ACHN (cell line): ENCODE measurements around the gene FAM20C.

ENCODE experiments used
- DNase-seq: peaks from one replicate; pipeline ENCODE4 v3.0.0-alpha.2; 2015
- in situ Hi-C: cut with HindIII; loops from 2 replicates; pipeline ENCODE4 v1.10.0; 2017; ENCODE audit warnings: low sequenced_read_pairs, low pct_ligation_motif_present, low pct_unique_long_range_greater_than_20kb

FAM20C gene

DNA sequence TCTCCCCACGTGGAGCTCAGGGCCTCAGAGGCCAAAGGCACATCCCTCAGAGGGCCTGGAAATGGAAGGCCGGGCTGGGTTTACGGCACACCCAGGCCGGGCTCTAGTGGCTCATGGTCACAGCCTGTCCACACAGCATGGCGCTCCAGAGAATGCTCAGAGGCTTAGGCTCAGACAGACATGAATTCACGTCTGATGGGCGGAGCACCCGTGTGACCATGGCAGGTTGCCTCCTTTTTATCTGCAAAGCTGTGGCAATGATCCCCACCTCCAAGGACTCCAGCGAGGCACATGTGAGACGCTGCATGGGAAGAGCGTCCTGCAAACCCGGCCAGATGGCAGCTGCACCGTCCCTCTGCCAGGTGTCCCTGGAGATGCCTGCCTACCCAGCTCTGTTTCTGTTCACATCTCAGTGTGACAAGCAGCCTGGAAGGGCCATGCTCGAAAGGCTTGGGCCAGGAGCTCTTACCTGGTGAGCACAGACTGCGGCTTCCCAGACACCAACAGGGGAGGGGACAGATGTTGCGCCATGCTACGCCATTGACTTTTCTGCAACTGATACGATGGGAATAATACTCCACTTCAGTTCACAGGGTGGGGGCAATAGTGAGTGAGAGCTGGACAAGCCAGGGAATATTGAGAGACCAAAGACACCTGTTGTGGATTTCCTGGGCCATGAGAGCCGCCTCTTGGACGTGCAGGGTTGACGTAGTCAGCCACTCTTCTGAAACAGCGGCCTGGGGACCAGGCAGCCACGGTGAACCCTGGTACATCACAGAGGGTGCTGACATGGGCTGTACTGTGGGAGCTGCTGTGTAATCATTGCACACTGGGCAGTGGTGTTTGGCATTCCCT, 34.4 kb upstream of the FAM20C start:
- no peak for DNase-seq
- in situ Hi-C loops, result no loop called here

DNA sequence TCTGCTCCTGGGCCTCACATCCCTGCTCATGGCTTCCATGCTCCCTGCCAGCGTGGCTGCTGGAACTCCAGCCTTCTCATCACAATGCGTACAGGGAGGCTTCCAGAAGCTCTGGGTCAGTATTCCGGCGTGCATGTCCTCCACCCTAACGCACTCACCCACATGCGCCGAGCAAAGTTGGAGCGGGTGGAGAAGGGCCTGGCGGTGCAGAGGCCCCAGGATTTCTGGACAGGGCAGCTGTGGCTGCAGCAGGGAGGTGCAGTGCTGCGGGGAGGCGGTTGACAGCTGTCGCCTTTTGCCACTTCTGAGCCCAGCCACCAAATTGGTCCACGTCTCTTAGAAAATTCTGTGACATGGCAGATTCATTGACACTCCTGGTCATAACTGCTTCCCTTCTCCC, 33.6 kb upstream of the FAM20C start:
- in situ Hi-C loops, result no loop called here
- no peak for DNase-seq

DNA sequence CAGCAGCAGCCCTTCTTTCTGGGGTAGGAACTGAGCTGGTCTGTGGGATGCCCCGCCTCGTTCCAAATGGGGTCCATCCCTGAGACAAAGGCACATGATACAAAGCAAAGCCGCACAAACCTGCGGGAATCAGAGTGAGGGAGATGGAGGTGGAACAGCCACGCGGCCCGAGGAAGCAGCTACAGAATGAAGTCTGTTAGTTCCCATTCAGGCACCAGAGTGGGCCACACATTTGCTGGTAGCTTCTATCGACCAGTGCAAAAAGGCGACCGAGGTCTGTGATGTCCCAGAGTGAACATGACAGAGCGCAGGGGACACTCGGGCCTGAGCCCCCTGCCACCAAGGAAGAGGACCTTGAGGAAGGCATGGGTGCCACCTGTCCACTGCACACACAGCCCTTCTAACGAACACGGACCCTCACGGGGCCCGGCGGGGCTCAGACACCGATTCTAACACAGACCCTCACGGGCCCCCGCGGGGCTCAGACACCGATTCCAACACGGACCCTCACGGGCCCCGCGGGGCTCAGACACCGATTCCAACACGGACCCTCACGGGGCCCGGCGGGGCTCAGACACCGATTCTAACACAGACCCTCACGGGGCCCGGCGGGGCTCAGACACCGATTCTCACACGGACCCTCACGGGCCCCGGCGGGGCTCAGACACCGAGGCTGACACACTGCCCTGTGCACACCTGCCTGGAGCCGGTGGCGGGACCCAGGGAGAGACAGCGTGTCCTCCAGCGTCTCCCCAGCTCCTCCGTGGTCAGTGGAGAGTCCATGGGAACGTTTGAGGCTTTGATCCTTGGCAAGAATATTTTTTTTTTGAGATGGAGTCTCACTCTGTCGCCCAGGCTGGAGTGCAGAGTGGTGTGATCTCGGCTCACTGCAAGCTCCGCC, 32.8 kb upstream of the FAM20C start:
- no peak for DNase-seq
- in situ Hi-C loops, result no loop called here

DNA sequence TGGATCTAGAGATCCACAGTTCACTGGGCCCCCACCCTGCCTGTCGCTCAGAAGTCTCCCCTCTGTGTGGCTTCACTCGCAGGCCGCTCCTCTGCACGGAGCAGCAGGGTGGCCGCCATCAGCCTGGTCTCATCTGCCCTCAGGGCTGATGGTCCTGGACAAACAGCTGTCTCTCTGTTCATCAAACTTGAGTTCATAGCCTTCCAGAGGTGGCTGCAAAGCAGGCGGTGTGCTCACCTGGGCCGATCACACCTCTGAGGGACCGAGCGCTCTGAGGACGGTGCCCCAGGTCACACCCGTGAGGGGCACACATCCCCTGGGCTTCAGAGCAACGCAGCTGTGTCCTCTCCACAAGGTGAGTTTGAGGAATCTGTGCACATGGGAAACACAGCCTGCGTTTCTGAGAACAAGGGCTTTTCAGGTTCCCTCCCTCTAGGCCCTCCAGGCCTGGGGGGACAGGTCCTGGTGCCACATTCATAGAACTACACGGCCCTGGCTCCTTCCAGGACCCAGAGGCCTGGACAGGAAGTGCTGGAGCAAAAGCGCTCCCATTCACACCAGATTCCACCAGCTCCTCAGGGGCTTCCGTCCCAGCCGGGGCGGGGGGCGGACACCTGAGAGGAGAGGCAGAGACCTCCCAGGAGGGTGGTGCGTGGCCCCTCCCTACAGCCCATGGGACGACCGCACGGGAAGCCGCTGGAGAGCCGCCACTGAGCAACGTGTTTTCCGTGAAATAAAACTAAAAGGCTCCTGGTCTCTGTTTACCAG, 31.2 kb upstream of the FAM20C start:
- in situ Hi-C loops, result no loop called here
- DNase-seq, result no peak

DNA sequence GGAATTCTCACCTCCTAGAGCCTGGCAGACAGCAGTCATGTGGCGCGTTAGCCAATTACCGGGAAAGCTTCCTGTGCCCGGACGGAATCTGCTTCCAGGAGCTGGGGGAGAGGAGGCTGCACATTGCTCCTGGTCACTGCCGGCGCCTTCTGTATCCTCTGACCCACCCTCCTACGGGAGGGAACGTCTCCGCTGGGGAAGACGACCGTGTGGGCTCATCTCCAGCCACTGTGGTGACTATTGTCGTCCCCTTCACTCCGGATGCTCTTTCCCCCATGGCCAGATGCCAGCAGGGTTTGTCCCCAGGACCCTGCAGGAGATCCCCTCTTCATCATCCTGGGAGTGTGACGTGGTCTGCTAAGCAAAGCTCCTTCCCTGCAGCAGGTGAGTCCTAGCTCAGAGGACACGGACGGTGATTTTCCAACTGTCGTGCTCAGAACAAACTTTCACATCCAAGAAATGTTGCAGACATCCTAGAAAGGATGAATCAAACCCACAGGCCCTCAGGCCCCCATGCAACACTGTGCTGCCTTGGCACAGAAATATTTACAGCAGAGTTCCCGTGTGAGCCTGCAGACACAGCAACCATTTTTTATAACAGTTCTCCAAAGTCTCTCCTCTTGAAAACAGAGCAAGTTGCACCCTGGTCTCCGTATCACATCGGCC, 29.6 kb upstream of the FAM20C start:
- in situ Hi-C loops, result no loop called here
- DNase-seq, result no peak

DNA sequence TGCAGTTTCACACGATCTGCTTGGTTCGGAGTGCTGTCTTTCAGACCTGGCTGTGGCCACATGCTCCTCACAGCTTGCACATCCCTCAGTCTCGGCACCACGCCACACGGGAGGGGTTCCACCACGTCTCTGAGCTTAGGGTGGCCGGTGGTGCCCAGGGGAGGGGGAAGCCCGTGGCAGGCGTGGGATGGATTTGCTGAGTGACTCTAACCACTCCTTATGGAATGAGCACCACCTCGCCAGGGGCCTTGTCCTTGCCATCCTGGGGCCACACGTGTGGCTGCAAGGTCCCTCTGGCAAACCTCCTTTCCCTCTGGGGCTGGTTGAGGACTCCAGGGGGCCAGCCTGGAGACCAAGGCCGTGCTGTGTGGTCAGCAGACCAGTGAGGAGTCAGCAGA, 29.1 kb upstream of the FAM20C start:
- in situ Hi-C loops, result no loop called here
- DNase-seq, result no peak

DNA sequence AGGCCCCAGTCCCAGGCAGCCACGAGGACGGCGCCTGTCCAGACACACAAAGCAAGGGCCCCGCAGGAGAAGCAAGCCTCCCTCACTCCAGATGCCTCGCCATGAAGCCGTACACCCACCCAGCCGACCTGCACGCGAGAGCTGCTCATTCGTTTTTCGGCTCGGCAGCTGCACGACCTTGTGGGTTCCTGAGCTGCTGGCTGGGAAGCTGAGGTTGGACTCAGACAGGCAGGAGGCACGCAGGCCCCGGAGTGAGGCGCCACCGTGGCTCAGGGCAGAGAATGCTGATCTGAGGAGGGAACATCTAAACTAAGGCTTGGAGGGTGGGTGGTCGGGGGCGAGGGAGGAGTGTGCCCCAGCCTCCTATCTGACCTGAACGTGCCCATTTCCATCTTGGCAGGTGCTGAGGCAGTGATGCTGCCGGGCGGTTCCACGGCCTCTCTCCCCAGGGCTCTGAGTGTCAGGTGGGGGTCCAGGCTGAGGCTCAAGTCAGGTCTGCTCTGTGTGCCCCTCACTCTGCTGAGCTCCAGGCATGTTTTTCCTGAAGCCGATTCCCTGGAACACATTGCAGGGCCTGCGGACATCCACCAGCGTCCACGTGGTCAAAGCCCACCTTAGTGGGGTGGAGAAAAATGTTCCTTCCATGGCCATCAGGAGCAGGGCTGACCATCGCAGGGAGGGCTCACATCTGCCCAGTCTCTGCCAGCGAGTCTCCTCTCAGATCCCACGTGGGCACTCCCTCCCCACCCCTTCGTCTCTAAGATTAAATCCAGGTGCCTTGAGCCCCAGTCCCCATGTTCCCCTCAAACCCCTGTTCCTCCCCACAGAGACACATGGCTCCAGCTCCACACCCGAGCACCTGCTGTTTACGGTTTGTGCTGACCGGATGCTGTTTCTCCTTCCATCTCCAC, 28.1 kb upstream of the FAM20C start:
- no peak for DNase-seq
- in situ Hi-C loops, result no loop called here

DNA sequence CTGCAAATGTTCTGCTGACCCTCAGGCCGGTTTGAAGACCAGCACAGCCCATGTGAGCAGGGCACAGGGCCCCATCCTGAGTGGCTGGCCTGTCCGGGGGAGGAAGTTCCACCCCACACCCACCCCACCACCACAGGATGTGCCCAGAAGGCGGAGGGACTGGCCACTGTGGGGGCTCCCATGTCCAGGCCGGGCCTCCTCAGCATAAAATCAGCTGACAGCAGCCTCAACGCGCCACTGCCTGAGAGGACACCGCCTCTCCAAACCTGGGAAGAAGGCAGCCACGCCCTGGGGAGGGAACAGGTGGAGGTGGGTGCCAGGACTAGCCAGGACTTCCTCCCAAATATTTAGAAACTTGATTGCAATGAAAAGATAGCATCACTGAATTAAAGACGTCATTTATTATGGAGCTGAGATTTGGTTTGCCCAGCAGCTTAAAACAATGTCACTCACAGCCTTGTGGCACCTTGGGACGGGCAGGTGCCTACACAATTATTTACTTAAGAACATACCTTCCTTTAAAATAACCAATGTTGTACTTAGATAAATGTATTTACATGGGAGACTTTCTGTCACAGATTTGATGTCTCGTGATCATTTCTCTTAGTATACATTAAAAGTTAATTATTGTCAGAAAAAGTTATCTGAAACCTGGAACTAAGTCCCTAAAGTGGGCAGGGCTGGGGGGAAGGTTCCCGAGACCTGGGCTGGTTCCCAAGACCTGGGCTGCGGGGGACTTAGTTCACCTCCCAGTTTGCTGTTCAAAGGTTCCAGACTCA, 27.3 kb upstream of the FAM20C start:
- DNase-seq, result no peak
- in situ Hi-C loops, result no loop called here

DNA sequence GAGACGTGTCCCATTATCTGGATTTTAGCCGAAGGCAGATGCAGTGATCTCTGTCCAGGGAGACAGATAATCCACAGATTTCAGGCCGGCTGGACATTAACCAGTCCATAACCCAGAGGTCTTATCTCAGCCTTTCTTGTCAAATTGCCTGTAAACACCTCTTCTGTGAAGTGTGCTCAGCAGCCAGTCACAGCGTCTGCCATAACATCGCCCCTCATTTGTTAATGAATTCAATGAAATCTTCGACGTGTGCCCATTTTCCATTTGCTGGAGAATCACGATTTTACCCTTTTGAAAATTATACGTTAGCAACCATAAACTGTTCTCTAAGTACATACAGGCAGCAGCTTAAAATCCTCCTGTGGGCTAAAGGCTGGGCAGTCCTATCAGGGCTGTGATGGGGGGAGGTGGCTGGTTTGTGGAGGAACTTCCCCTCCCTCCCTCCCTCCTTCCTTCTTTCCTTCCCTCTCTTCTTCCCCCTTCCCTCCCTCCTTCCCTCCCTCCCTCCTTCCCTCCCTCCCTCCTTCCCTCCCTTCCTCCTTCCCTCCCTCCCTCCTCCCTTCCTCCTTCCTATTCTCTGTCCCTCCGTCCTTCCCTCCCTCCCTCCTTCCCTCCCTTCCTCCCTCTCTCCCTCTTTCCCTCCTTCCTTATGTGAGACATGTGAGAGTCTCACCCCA, 26.6 kb upstream of the FAM20C start:
- in situ Hi-C loops, result no loop called here
- no peak for DNase-seq

DNA sequence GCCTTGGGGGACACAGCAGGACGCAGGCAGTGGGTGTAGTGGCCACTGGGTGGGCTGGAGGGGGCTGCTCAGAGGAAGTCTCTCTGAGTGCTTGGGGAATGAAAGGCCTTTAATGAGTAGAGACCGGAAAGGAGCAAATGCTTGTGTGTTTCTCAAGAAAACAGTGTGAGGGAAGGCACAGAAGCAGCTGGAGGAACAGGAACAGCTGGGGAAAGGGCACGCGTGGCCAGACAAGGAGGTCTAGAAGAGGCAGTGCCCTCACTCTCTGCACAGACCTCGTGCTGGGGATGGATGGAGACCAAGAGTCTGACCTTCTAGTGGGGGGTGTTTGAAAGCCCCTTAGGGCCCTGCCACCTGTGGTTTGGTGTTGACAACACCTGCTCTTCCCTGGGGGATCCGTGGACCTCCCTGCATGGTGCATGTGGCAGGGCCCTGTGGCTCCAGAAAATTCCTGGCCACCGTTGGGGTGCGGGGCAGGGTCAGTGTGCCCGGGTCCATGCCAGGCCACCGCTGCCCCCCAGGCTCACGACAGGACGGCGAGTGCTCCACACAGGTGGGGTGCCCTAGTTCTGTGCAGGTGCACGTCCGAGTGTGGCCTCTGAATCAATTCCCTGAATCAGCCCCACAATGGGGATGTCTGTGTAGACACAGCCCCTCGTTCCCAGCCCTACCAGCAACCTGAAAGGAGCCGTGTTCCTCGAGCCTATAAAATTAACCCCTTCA, 25.9 kb upstream of the FAM20C start:
- in situ Hi-C loops, result no loop called here
- no peak for DNase-seq

DNA sequence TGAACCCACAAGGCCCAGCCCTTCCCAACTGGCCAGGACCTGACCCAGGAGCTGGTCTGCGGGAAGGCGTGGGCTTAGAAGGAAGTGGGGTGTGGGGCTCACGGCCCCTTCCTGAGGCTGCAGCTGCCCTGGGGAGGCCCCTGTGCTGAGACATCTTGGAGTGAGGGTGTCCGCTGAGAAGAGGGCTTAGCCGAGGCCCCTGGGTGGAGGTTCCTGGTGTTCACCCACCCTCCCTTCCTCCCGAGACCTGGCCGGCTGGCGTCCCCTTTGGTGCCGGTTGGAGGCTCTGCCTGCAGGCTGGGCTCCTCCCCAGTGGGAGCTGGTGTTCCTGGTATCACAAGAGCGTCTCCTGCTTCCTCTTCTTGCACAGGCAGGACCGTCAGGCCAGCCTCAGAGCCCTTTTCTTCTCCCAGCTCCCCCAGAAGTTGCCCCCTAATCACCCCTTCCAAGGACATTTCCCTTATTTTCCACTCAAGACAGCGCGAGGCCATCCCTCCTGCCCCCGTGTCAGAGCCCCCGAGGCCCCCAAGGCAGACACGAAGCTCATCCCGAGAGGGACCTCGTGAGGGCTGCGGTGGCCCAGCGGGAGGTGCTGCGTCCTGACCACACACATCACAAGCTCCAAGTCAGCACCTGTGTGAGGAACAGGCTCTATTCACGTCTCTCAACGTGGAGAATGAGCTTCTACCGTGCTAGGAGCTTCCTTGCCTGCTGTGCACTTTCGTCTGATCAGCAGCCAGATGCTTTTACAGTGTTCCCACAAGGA, 25.1 kb upstream of the FAM20C start:
- DNase-seq, result no peak
- in situ Hi-C loops, result no loop called here

DNA sequence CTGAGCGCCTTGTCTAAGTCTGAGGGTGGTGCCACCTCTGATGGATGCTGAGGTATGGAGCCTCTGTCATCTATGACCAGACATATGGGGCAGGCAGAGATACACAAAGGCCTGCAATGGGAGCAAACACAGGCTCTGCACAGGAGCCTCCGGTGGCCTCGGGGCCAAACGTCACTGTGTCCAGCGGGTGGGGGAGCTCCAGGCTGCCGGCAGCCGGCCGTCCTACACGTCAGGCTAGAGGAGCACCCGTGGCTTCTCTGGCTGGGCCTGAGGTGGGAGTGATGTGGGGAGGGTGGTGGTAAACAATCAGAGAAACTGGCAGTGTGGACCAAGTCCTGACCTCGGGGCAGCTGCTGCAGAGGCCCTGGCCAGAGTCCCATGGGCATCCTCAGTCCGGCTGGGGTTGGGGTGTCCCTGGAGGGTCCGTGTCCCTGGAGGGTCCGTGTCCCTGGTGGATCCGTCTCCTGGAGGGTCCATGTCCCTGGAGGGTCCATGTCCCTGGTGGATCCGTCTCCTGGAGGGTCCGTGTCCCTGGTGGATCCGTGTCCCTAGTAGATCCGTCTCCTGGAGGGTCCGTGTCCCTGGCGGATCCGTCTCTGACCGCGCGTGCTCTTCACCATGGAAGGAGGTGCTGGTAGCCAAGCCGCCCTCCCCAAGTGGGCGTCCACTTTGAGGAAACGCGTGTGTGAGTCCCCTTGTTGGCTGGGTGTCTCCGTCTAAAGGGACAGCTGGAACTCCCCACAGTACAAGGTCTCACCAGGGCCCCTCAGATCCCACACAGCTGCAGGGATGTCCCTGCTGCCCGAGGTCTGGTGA, 24.2 kb upstream of the FAM20C start:
- DNase-seq, result no peak
- in situ Hi-C loops, result no loop called here

DNA sequence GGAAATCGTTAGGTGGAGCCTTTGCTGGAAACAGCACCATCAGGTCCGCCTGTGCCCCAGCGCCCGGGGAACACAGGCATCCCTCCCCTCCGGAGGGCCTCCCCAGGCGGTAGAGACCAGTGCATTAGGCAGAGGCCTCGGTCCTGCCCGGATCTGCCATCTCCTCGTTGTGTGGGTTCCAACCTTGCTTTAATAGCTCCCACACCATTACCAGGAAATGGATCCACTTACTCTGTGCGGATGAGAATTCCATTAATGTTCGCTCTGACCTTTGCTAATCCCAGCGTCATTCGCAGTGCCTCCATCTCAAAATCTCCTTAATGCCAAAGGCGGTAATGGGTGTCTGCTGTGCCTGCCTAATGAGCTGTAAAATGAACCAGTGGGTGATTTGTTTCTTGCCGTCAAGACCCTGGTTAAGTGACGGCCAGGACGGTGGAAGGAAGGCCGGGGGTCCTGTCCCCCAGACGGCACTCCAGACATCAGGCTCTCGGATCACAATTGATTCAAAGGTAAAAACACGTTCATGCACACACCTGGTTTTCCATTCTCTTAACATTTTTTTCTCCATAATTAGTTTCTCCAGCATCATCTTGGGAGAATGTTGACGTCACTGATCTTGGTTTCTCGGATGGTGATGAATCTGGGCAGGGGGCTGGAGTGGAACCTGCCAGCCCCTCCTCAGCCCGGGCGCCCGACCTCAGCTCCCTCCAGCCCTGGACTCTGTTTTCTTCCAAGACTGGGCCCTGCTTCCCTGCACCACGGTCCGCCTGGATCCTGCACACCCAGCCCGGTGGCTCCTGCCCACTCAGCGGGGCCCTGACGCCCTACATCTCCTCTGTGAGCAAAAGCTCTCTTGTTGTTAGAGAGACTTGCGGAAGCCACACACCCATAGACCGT, 22.8 kb upstream of the FAM20C start:
- in situ Hi-C loops, result no loop called here

More for the DNA sequence above, 22.8 kb upstream of the FAM20C start:
- DNase-seq, result no peak
